GM12874 (cell line): Measurements from ENCODE around the gene NDC80.

ENCODE experiments used
- TF ChIP-seq, protein P1 (sequence below): IDR thresholded peaks from 2 replicates; pipeline ENCODE4 v1.5.1; 2011; ENCODE audit warnings: low read depth, mild to moderate bottlenecking, control low read depth, low read length, moderate library complexity; ENCODE audit not compliant: insufficient read depth

Gene NDC80

GRCh38 chr18:2572892-2573291, 1.5 kb downstream of the NDC80 start:
- TF ChIP-seq, protein P1, sequence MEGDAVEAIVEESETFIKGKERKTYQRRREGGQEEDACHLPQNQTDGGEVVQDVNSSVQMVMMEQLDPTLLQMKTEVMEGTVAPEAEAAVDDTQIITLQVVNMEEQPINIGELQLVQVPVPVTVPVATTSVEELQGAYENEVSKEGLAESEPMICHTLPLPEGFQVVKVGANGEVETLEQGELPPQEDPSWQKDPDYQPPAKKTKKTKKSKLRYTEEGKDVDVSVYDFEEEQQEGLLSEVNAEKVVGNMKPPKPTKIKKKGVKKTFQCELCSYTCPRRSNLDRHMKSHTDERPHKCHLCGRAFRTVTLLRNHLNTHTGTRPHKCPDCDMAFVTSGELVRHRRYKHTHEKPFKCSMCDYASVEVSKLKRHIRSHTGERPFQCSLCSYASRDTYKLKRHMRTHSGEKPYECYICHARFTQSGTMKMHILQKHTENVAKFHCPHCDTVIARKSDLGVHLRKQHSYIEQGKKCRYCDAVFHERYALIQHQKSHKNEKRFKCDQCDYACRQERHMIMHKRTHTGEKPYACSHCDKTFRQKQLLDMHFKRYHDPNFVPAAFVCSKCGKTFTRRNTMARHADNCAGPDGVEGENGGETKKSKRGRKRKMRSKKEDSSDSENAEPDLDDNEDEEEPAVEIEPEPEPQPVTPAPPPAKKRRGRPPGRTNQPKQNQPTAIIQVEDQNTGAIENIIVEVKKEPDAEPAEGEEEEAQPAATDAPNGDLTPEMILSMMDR = no peak

DNA sequence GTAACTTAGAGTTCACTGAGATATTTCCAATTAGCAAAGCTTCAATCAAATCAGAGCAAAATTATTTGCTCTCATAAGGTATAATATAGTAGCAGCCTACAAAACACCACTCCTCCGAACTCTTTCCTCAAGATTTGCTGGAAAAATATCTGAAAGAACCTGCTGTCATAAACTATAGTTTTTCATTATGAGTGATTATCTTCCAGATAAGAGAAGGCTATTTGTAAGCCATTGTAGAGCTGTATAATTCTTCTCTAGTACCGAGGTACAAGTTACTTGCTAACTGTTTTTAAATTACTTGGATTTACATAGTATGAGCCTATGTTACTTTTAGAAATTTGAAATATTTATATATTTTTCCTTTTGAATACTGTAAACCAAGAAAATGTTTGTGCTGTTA, 2.1 kb downstream of the NDC80 start:
- TF ChIP-seq, protein P1 = no peak

- TF ChIP-seq, protein P1 = no peak
These were observed 16.4 kb downstream of the NDC80 start for GRCh38 chr18:2587788-2588187.

DNA sequence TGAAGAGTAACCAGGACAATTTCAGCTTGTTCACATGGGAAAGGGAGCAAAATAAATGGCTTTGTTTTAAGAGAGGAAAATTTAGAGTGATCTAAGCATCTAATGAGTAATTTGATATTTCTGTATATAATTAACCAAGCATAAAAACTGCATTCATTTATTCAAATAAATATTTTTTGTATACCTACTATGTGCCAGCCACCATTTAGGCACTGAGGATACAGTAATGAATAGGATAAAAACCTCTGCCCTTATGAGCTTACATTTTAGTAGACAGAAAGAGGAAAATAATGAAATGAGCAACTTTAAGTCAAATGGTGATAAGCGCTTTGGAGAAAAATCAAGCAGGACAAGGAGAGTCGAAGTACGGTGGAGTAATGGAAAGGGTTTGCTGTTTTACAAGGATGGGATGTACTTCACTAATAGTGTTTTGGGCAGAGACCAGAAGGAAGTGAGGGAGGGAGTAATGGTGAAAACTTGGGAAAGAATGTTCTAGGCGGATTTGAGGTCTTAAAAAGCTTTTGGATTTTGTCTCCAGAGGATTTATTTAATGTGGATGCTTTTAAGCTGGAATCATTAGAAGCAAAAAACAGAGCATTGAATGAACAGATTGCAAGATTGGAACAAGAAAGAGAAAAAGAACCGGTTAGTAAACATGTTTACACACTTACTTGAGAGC, 17.4 kb downstream of the NDC80 start:
- TF ChIP-seq, protein P1 = no peak

DNA sequence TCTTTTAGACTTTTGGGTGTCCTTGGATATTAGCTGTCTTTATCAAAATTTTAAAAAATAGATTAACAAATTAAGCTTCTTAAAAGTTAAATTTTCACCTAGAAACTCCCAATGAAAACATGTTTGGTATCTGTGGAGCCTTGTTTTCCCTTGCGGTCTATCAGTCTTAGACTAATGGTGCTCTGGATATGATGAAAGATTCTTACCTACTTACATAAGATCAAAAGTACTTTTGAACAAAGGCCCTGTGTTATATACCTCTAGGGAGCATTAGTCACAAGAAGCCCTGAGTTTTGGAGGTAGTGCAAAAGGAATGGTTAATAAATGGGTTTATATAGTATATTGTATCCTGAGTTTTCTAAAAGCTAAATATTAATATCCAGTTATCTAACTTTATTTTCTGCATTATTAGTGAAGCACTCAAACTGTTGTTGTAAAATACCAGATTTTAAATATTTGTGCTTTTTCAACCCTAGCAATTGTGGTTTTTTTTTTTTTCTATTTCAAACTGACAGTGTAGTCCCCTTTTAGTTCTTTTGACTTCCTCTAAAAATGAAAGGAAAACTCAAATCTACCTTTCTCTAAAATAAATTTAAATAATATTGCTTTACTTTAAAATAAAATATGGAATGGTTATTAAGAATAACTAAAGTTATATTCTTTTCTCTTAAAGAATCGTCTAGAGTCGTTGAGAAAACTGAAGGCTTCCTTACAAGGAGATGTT, 18.1 kb downstream of the NDC80 start:
- TF ChIP-seq, protein P1 = no peak

- TF ChIP-seq, protein P1 = no peak
These were observed 18.9 kb downstream of the NDC80 start for GRCh38 chr18:2590303-2590702.

GRCh38 chr18:2597639-2598038, 26.3 kb downstream of the NDC80 start:
- TF ChIP-seq, protein P1 = no peak
